Stomach (tissue), 9 donors: ENCODE data around the gene C17orf67. TPM values are rescaled to one million over a fixed set of nuclear protein-coding genes. Genes with fewer than 3 reads are reported as not detected.
A peak's percentile ranks its signal among the peaks of the same experiment; 100 is the strongest.
"Not testable (repeated sequence)": the region's sequence is repeated elsewhere in the genome, so short reads cannot be mapped to it uniquely, and the experiment has no call there.

Source experiments
- DNase-seq, 2 donors: peaks; one replicate each; pipeline versions ENCODE4 v3.0.0 to v3.0.0-alpha.2; 2013 to 2019
- H3K27ac ChIP-seq, 5 donors: fragments of 200-600 bp in 4 of 5; sonication (generic) in 4 of 5; one replicate each; pipeline ENCODE4 v1.5.1; 2013 to 2019; ENCODE audit warnings: mild to moderate bottlenecking in 1 of 5, moderate library complexity in 1 of 5
- H3K27me3 ChIP-seq, 3 donors: fragments of 200-600 bp; sonication (generic); one replicate each; pipeline ENCODE4 v1.5.1; 2017 to 2019; ENCODE audit warnings: mixed run types in 1 of 3
- H3K36me3 ChIP-seq, 4 donors: fragments of 200-600 bp; sonication (generic); 1 replicate in 3 of 4; 2 replicates in 1 of 4; pipeline ENCODE4 v1.5.1; 2016 to 2019
- H3K4me1 ChIP-seq, 4 donors: fragments of 200-600 bp; sonication (generic); one replicate each; pipeline ENCODE4 v1.5.1; 2016 to 2019
- H3K4me3 ChIP-seq, 4 donors: fragments of 200-600 bp; sonication (generic) in 3 of 4; one replicate each; pipeline ENCODE4 v1.5.1; 2016 to 2019; ENCODE audit warnings: mild to moderate bottlenecking in 1 of 4
- H3K9me3 ChIP-seq, 4 donors: fragments of 200-600 bp; sonication (generic); one replicate each; pipeline ENCODE4 v1.5.1; 2016 to 2019
- CTCF ChIP-seq, 7 experiments: fragments of 450-650 bp in 4 of 7; fragments of 200-600 bp in 3 of 7; sonication (generic) in 3 of 7; IDR thresholded peaks; one replicate each; pipeline ENCODE4 v1.5.1; 2016 to 2019; ENCODE audit warnings: antibody characterized with exemption in 7 of 7, control low read depth in 2 of 7, mild to moderate bottlenecking in 1 of 7
- EP300 ChIP-seq: sonication (generic); formaldehyde crosslinking; IDR thresholded peaks from one replicate; pipeline ENCODE4 v1.6.1; 2017; ENCODE audit warnings: antibody characterized with exemption
- POLR2A ChIP-seq, 4 donors: fragments of 450-650 bp; IDR thresholded peaks; one replicate each; pipeline ENCODE4 v1.6.1; 2016; ENCODE audit warnings: antibody characterized with exemption in 4 of 4, control low read depth in 2 of 4, mild to moderate bottlenecking in 1 of 4, moderate library complexity in 1 of 4
- POLR2AphosphoS5 ChIP-seq, 3 donors: sonication (generic); formaldehyde crosslinking; IDR thresholded peaks; one replicate each; pipeline ENCODE4 v1.6.1; 2016; ENCODE audit warnings: antibody characterized with exemption in 3 of 3
- WGBS, 5 donors: extraction: QIAGEN DNeasy Blood & Tissue Kit in 3 of 5; methylation state at CpG; one replicate each; pipeline versions ENCODE4 v1.1.5 to v1.1.7; 2013 to 2018; 5-methylcytosine and 5-hydroxymethylcytosine counted together
- intact Hi-C: fragments of 100-400 bp; cut with DNase I; formaldehyde crosslinking; loops from one replicate; pipeline ENCODE4 v1.15.1; 2023; ENCODE audit warnings: low total_unique reads
- polyA plus RNA-seq, 3 donors: library from polyadenylated mRNA; stranded (reverse); fragments of 200-250 nt; gene quantifications; one replicate each; pipeline ENCODE4 v1.2.3, GENCODE V29; 2013
- total RNA-seq, 5 donors: library from RNA; depleted of rRNA; stranded (reverse); fragments of >200 nt; gene quantifications; one replicate each; pipeline versions ENCODE4 v1.1.0 to v1.2.3, GENCODE V29; 2014 to 2016
- donor health status: healthy with polysubstance abuse.
- donor health status: Bipolar disorder and iron deficiency.
- donor health status: healthy.

The C17orf67 gene
- total and polyA plus RNA-seq, 8 donors = 0.72 to 4.6 (median 1.5) TPM; not detected in 2

GRCh38 chr17:56761387-56761786 lies 72.3 kb downstream of the C17orf67 start:
- no peak overlapping the region for H3K4me3 ChIP-seq
- H3K9me3 ChIP-seq = no peaks in the 10 kb centered on the region
- 30 to 63% (median 51%) methylated on average over 2 of the region's 2 CpGs for WGBS, 5 donors
- no peak for DNase-seq
- no peak for TF ChIP-seq POLR2A (IDR thresholded peaks at IDR 0.05)
- TF ChIP-seq EP300 = no peak
- TF ChIP-seq CTCF (IDR thresholded peaks at IDR 0.05) = no peak
- no peak for TF ChIP-seq POLR2AphosphoS5 (IDR thresholded peaks at IDR 0.05)
- no peaks in the 10 kb centered on the region for H3K36me3 ChIP-seq
- no peaks in the 10 kb centered on the region for H3K4me1 ChIP-seq
- H3K27me3 ChIP-seq = peaks cover 0 to 3% (median 0%) of the 10 kb centered on the region in 3 donors
- H3K27ac ChIP-seq = no peak overlapping the region
- intact Hi-C loops = no loop called here

GRCh38 chr17:56757611-56758010 lies 76.1 kb downstream of the C17orf67 start:
- H3K27ac ChIP-seq, intact Hi-C loops, H3K4me1 ChIP-seq, H3K4me3 ChIP-seq, H3K36me3 ChIP-seq, H3K27me3 ChIP-seq, H3K9me3 ChIP-seq, DNase-seq: not testable (repeated sequence)
- 89 to 94% (median 89%) methylated on average over 7 of the region's 7 CpGs for WGBS, 5 donors

GRCh38 chr17:56756536-56756935 lies 77.2 kb downstream of the C17orf67 start:
- no peak for DNase-seq
- Histone ChIP-seq H3K27me3 (peaks cover 0 to 8% (median 7%) of the 10 kb centered on the region in 3 donors), H3K4me1 (peaks cover 0 to 6% (median 0%) of the 10 kb centered on the region in 4 donors), H3K4me3 (no peak overlapping the region), H3K9me3 (no peaks in the 10 kb centered on the region), H3K27ac (no peak overlapping the region), H3K36me3 (no peaks in the 10 kb centered on the region)
- intact Hi-C loops = no loop called here
- no peak for TF ChIP-seq EP300
- no peak for TF ChIP-seq CTCF (IDR thresholded peaks at IDR 0.05)
- no peak for TF ChIP-seq POLR2A (IDR thresholded peaks at IDR 0.05)
- TF ChIP-seq POLR2AphosphoS5 (IDR thresholded peaks at IDR 0.05) = no peak
- WGBS, 5 donors = 53 to 71% (median 63%) methylated on average over 2 of the region's 2 CpGs

- 79 to 86% (median 83%) methylated on average over 5 of the region's 5 CpGs for WGBS, 5 donors
- no peak overlapping the region for H3K4me3 ChIP-seq
- H3K4me1 ChIP-seq = peaks cover 0 to 6% (median 0%) of the 10 kb centered on the region in 4 donors
- TF ChIP-seq POLR2AphosphoS5 (IDR thresholded peaks at IDR 0.05) (no peak), EP300 (no peak), CTCF (IDR thresholded peaks at IDR 0.05) (no peak), POLR2A (IDR thresholded peaks at IDR 0.05) (no peak)
- H3K27ac ChIP-seq = no peak overlapping the region
- no peak for DNase-seq
- H3K9me3 ChIP-seq = no peaks in the 10 kb centered on the region
- H3K27me3 ChIP-seq = peaks cover 0 to 8% (median 7%) of the 10 kb centered on the region in 3 donors
- no peaks in the 10 kb centered on the region for H3K36me3 ChIP-seq
- intact Hi-C loops = no loop called here
These were observed 78.4 kb downstream of the C17orf67 start for GRCh38 chr17:56755310-56755709.

GRCh38 chr17:56754523-56755208 lies 79.1 kb downstream of the C17orf67 start:
- Histone ChIP-seq H3K4me3 (no peak overlapping the region), H3K9me3 (no peaks in the 10 kb centered on the region), H3K27ac (no peak overlapping the region), H3K36me3 (no peaks in the 10 kb centered on the region), H3K27me3 (peaks cover 0 to 8% (median 7%) of the 10 kb centered on the region in 3 donors), H3K4me1 (peaks cover 0 to 6% (median 0%) of the 10 kb centered on the region in 4 donors)
- intact Hi-C loops = no loop called here
- peak in 1 of 2 donors; percentile 48 for DNase-seq
- TF ChIP-seq POLR2A (IDR thresholded peaks at IDR 0.05) (no peak), CTCF (IDR thresholded peaks at IDR 0.05) (no peak), POLR2AphosphoS5 (IDR thresholded peaks at IDR 0.05) (no peak), EP300 (no peak)
- 41 to 46% (median 43%) methylated on average over 8 of the region's 8 CpGs for WGBS, 5 donors
